Measurements from ENCODE around the gene NAALADL2.
"Not testable (repeated sequence)": the region's sequence is repeated elsewhere in the genome, so short reads cannot be mapped to it uniquely, and the experiment has no call there.

Gene NAALADL2

DNA sequence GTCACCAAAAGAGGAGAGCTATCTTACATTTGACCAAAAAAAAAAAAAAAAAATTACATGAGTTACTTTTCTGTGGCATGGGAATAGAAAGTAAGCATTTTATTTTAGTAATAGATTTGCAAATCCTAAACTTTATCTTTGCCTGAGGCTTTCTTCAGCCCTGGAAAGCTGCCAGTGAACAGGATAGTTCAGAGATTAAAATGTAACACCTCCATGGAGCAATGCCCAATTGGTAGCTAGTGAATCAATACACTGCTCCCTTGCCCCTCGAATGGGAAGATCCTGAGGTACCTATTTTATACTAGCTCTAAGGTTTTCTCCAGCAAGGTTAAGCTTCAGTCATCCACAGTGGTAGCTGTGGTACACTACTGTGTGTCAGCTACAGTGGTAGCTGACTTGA, 867.1 kb downstream of the NAALADL2 start:
- no peak for DNase-seq (ENCODE audit: low read depth in 2 of 3, low spot score in 2 of 3)

DNA sequence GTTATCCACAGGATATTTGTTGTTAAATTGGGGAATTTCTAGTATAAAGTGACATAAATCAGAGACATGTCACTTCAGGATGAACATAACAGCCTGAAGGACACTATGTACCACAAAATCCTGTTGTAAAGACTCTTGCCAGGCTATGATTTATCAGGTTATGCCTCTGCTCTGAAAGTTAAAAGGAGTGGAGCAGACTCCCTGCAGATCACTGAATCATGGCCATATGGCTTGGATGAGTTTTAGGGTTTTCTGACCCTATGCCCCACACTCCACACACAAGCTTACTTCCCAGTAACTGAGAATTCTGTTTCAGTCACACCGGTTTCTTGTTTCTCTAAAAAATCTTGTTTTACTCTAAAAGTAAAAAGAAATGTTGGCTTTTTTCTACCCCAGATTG, 869.4 kb downstream of the NAALADL2 start:
- DNase-seq (ENCODE audit: low read depth in 2 of 3, low spot score in 2 of 3), result no peak

DNA sequence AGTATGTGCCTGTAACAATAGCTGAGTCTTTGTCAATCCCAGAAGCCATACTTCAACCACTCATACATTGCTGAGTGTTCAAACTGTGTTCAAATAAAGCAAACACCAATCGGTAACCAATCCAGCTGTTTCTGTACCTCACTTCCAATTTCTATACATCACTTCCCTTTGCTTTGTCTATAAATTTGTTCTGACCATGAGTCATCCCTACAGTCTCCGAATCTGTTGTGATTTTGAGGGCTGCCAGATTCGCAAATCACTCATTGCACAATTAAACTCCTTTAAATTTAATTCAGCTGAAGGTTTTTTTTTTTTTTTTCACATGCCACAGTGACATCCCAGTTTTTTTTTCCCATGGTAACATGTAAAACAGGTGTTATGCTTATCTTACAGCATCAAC, 870.3 kb downstream of the NAALADL2 start:
- no peak for DNase-seq (ENCODE audit: low read depth in 2 of 3, low spot score in 2 of 3)

- no peak for DNase-seq (ENCODE audit: low read depth in 2 of 3, low spot score in 2 of 3)
These were observed 872.4 kb downstream of the NAALADL2 start for GRCh38 chr3:175731543-175731942.

- DNase-seq (ENCODE audit: low read depth in 2 of 3, low spot score in 2 of 3), result no peak
These were observed 872.9 kb downstream of the NAALADL2 start for GRCh38 chr3:175732017-175732416.

DNA sequence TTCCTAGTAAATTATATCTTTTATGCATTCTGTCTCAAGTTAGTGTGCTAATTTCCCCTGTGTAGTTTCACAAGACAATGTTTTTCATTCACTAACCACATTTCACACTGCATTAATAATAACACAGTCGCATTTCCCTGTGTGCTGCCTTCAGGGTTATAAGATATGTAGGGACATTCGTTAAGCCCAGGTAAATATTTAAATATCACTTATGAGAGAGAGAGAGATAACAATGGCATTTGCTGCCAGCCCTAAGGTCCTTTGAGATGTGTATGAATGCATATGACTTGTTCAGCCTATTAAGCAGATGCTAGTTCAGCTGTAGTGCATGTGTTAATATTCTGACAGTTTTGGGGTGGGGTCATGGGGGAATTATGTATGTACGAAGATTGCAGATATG, 876.7 kb downstream of the NAALADL2 start:
- DNase-seq (ENCODE audit: low read depth in 2 of 3, low spot score in 2 of 3), result no peak

DNA sequence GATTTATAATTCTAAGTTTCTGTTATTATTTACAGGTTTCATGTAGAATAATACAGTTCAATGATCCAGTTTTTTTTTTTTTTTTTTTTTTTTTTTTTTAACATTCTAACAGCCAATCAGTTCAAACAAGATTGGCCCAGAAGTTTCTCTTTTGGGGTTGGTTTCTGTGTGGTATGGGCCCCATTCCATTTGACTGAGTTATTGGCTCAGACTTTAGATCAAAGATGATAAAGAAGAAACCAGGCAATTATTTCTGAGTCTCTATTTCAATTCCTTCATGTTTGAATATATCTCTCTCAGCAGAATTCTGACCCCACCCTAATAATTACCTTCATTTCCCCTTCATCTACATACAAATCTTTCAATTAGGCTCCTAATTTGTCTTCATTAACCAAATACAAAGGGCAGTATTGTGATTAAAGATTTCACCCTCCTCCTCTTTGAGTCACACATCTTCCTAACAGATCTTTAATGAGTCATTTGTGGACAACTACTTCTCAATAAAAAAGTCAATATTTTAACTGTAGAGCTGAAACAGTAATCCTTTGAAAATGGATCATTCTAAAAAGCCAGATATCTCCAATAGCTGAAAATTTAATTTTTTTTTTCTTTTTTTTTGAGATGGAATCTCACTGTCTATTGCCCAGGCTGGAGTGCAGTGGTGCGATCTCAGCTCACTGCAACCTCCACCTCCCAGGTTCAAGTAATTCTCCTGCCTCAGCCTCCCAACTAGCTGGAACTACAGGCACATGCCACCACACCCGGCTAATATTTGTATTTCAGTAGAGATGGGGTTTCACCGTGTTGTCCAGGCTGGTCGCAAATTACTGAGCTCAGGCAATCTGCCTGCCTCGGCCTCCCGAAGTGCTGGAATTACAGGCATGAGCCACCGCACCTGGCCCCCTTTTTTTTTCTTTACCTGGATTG, 878.8 kb downstream of the NAALADL2 start:
- no peak for DNase-seq (ENCODE audit: low read depth in 2 of 3, low spot score in 2 of 3)

DNA sequence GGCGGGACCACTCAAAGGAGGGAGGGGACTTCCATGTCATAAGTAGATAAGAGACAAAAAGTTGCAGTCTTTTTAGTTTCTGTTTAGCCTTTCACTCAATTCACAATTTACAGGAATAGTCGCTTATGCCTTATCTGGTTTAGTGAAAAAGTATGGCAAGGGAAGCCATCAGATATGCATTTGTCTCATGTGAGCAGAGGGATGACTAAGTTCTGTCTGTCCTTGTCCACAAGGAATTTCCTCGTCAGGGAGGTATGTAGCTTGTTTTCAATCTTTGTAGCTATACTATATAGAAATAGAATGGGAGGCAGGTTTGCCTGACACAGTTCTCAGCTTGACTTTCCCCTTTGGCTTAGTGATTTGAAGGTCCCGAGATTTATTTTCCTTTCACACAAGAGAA, 882.8 kb downstream of the NAALADL2 start:
- no peak for DNase-seq (ENCODE audit: low read depth in 2 of 3, low spot score in 2 of 3)

DNA sequence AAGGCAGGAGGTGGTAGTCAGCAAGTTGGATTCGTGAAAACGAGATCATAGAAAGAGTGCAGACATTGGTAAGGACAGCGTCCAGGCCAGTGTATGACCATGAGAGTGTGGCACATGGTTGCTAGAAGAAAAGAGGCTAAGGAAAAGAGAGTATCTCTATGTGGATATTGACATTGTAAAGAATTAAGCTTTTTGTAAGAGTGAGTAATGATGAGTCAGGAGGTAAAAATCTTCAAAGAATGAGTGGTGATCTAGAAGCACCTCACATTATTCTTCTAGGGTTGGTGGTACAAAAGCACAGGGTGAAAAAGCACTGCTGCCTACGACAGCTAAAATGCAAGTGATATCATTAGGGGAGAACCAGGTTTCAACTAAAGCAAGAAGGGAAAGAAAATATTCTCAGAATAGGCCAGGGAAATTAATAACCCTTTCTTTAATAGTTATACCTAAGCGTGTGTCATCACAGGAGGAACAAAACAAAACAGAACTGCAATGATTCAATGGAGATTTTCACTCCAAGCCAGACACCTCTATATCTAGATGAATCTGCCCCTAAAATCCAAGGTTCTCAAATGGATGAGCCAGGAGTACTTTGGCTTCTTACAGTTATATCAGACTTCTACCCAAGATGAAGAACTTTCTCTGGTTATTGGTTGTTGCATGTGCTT, 884.7 kb downstream of the NAALADL2 start:
- DNase-seq (ENCODE audit: low read depth in 2 of 3, low spot score in 2 of 3), result no peak

- DNase-seq (ENCODE audit: low read depth in 2 of 3, low spot score in 2 of 3), result no peak
These were observed 887.2 kb downstream of the NAALADL2 start for GRCh38 chr3:175746308-175746707.

- no peak for DNase-seq (ENCODE audit: low read depth in 2 of 3, low spot score in 2 of 3)
These were observed 889.1 kb downstream of the NAALADL2 start for GRCh38 chr3:175748087-175748730.

- no peak for DNase-seq (ENCODE audit: low read depth in 2 of 3, low spot score in 2 of 3)
These were observed 890.8 kb downstream of the NAALADL2 start for GRCh38 chr3:175749981-175750380.

GRCh38 chr3:175751089-175751488, 892.0 kb downstream of the NAALADL2 start:
- DNase-seq (ENCODE audit: low read depth in 2 of 3, low spot score in 2 of 3), result no peak

- DNase-seq (ENCODE audit: low read depth in 2 of 3, low spot score in 2 of 3), result no peak
These were observed 904.8 kb downstream of the NAALADL2 start for GRCh38 chr3:175763948-175764347.

GRCh38 chr3:175764722-175765121, 905.6 kb downstream of the NAALADL2 start:
- DNase-seq (ENCODE audit: low read depth in 2 of 3, low spot score in 2 of 3), result no peak

DNA sequence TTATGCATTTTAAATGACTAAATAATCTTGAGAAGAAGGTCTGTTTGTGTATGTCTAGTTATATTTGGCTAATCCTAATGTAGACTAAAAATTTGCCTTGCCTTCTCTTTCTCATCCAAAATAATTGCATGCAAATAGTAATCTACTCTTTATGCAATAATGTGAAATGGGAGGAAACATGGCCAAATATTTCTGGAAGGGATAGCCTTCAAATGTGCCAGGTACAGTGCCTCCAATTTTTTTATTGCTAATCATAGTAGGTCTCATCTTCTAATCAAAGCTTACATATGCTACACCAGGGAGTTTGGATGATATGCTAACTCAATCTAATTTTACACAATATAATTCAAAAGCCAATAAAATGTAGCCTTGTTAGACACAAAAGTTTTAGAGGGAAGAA, 911.3 kb downstream of the NAALADL2 start:
- DNase-seq (ENCODE audit: low read depth in 2 of 3, low spot score in 2 of 3), result no peak

DNA sequence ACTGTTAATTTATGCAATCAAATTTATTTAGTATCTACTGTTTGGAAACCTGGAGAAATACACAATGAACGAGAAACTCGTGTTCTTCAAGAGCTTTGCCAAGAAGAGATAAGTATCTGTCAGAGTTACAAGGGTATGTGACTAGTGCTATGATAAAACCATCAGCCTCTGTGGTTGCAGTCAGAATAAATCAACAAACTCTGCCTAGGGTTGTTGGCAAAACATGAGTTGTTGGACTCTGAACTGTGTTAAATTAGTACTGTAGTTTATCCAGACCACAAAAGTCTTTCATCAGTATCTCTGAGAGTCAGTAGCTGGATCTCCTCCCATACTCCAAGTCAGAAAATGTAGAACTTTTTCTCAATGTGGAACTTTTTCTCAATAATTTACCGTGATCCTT, 918.4 kb downstream of the NAALADL2 start:
- no peak for DNase-seq (ENCODE audit: low read depth in 2 of 3, low spot score in 2 of 3)

- no peak for DNase-seq (ENCODE audit: low read depth in 2 of 3, low spot score in 2 of 3)
These were observed 918.8 kb downstream of the NAALADL2 start for GRCh38 chr3:175777965-175778364.

- DNase-seq (ENCODE audit: low read depth in 2 of 3, low spot score in 2 of 3), result no peak
These were observed 919.9 kb downstream of the NAALADL2 start for GRCh38 chr3:175778994-175779393.

DNA sequence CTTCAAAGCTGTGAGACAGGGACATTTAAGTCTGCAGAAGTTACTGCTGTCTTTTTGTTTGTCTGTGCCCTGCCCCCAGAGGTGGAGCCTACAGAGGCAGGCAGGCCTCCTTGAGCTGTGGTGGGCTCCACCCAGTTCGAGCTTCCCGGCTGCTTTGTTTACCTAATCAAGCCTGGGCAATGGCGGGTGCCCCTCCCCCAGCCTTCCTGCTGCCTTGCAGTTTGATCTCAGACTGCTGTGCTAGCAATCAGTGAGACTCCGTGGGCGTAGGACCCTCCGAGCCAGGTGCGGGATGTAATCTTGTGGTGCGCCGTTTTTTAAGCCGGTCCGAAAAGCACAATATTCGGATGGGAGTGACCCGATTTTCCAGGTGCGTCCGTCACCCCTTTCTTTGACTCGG, 928.0 kb downstream of the NAALADL2 start:
- DNase-seq (ENCODE audit: low read depth in 2 of 3, low spot score in 2 of 3), result not testable (repeated sequence)

- DNase-seq (ENCODE audit: low read depth in 2 of 3, low spot score in 2 of 3), result no peak
These were observed 933.1 kb downstream of the NAALADL2 start for GRCh38 chr3:175792245-175792644.

- DNase-seq (ENCODE audit: low read depth in 2 of 3, low spot score in 2 of 3), result no peak
These were observed 939.2 kb downstream of the NAALADL2 start for GRCh38 chr3:175798326-175798725.
